HepG2 (cell line): ENCODE results near the gene RHOG. TPM values are rescaled to one million over a fixed set of nuclear protein-coding genes. Genes with fewer than 3 reads are reported as not detected.
A peak's percentile ranks its signal among the peaks of the same experiment; 100 is the strongest.

Experiments
- AGO2 ChIP-seq: fragments of 200-400 bp; formaldehyde crosslinking; optimal IDR thresholded peaks from 2 replicates; pipeline ENCODE3; 2017; ENCODE audit warnings: mild to moderate bottlenecking, low read depth, low read length, moderate library complexity
- ASH2L ChIP-seq: fragments of 300-600, 200-600 bp; sonication (generic); IDR thresholded peaks from 2 replicates; pipeline ENCODE4 v1.7.0; 2017; ENCODE audit warnings: low read depth, mild to moderate bottlenecking, moderate library complexity, mixed read lengths, low read length; ENCODE audit not compliant: insufficient read length
- BORCS8-MEF2B ChIP-seq: sonication (generic); formaldehyde crosslinking; IDR thresholded peaks from 2 replicates; pipeline ENCODE4 v1.8.0; 2022; ENCODE audit warnings: mild to moderate bottlenecking, missing genetic modification reagents
- CENPX ChIP-seq: sonication (generic); formaldehyde crosslinking; IDR thresholded peaks from 2 replicates; pipeline ENCODE4 v1.9.0; 2021; ENCODE audit warnings: mild to moderate bottlenecking, missing genetic modification reagents, moderate library complexity
- FOXC1 ChIP-seq: sonication (generic); formaldehyde crosslinking; IDR thresholded peaks from 2 replicates; pipeline ENCODE4 v1.8.0; 2022; ENCODE audit warnings: mild to moderate bottlenecking, missing genetic modification reagents, borderline replicate concordance
- FOXK2 ChIP-seq: fragments of 450-650 bp; IDR thresholded peaks from 2 replicates; pipeline ENCODE4 v1.6.1; 2016
- GLI4 ChIP-seq: sonication (generic); formaldehyde crosslinking; IDR thresholded peaks from 2 replicates; pipeline ENCODE4 v1.5.1; 2020; ENCODE audit warnings: missing genetic modification reagents, mild to moderate bottlenecking, moderate library complexity, borderline replicate concordance
- HNRNPLL ChIP-seq: fragments of 200-400 bp; formaldehyde crosslinking; IDR thresholded peaks from 2 replicates; pipeline ENCODE4 v1.6.1; 2017; ENCODE audit warnings: mild to moderate bottlenecking, low read depth, low read length; ENCODE audit not compliant: poor library complexity, severe bottlenecking
- IRF2 ChIP-seq: IDR thresholded peaks from 2 replicates; pipeline ENCODE4 v1.6.1; 2018; ENCODE audit warnings: missing genetic modification reagents, missing compliant biosample characterization
- JUND ChIP-seq: sonication (generic); formaldehyde crosslinking; IDR thresholded peaks from 2 replicates; pipeline ENCODE4 v1.8.0; 2022; ENCODE audit warnings: mild to moderate bottlenecking, missing genetic modification reagents
- MATR3 ChIP-seq: sonication (generic); formaldehyde crosslinking; IDR thresholded peaks from 2 replicates; pipeline ENCODE4 v1.4.0; 2020; ENCODE audit warnings: missing genetic modification reagents
- RAD51 ChIP-seq: fragments of 450-650 bp; IDR thresholded peaks from 2 replicates; pipeline ENCODE4 v1.6.1; 2016; ENCODE audit warnings: borderline replicate concordance
- SALL1 ChIP-seq: sonication (generic); formaldehyde crosslinking; IDR thresholded peaks from 2 replicates; pipeline ENCODE4 v1.8.0; 2022; ENCODE audit warnings: mild to moderate bottlenecking, missing genetic modification reagents
- TCF7 ChIP-seq: sonication (generic); IDR thresholded peaks from 2 replicates; pipeline ENCODE4 v1.6.1; 2016; ENCODE audit warnings: antibody characterized with exemption, low read depth
- TFAP4 ChIP-seq: sonication (generic); IDR thresholded peaks from 2 replicates; pipeline ENCODE4 v1.6.1; 2016; ENCODE audit warnings: low read depth, borderline replicate concordance
- TP53 ChIP-seq: sonication (generic); formaldehyde crosslinking; conservative IDR thresholded peaks from 2 replicates; pipeline ENCODE4 v1.4.0; 2020; ENCODE audit warnings: missing genetic modification reagents
- ZEB1 ChIP-seq: IDR thresholded peaks from 2 replicates; pipeline ENCODE4 v1.6.1; 2012; ENCODE audit warnings: mild to moderate bottlenecking, low read depth, inconsistent platforms; ENCODE audit not compliant: insufficient replicate concordance
- ZNF296 ChIP-seq: sonication (generic); formaldehyde crosslinking; conservative IDR thresholded peaks from 2 replicates; pipeline ENCODE4 v1.5.0; 2020; ENCODE audit warnings: mild to moderate bottlenecking, missing genetic modification reagents
- ZNF318 ChIP-seq: sonication (generic); formaldehyde crosslinking; IDR thresholded peaks from 2 replicates; pipeline ENCODE4 v1.4.0; 2020; ENCODE audit warnings: mild to moderate bottlenecking, missing genetic modification reagents
- ZNF550 ChIP-seq: sonication (generic); formaldehyde crosslinking; IDR thresholded peaks from 2 replicates; pipeline ENCODE4 v1.4.0; 2020; ENCODE audit warnings: mild to moderate bottlenecking, missing genetic modification reagents, borderline replicate concordance
- polyA plus RNA-seq, 8 experiments: library from polyadenylated mRNA; depleted of rRNA in 3 of 8; stranded (reverse) in 7 of 8; unstranded in 1 of 8; fragments of >200 nt; fragmentation: Illumina TruSeq in 4 of 8; extraction: Trizol in 4 of 8; gene quantifications; 2 replicates each; pipeline versions ENCODE4 v1.2.1 to v1.2.3, GENCODE V29; 2011 to 2016; ENCODE audit warnings: low read depth in 4 of 8, missing spikeins in 1 of 8, mixed read lengths in 1 of 8; ENCODE audit not compliant: insufficient read depth in 1 of 8
- total RNA-seq, 5 experiments: library from RNA; depleted of rRNA; stranded (reverse); fragments of >200 nt; fragmentation: Illumina TruSeq; extraction: Trizol; gene quantifications; 2 replicates each; pipeline ENCODE4 v1.2.3, GENCODE V29; 2016; ENCODE audit warnings: low read depth in 1 of 5

The RHOG gene
- total and polyA plus RNA-seq, 2 of the 13 experiments (the other 11 are each of a cell fraction or from before 2014, with no cell fraction given), result 7.7 to 23.4 TPM

GRCh38 chr11:3841426-3842350 is 929 bp upstream of the RHOG start (continued):
- TF ChIP-seq GLI4 (CRISPR knock-in tag) (no peak), TP53 (CRISPR knock-in tag) (no peak), ZNF550 (no peak), HNRNPLL (peak; percentile 52), MATR3 (CRISPR knock-in tag) (no peak), RAD51 (no peak), CENPX (CRISPR knock-in tag) (no peak), TCF7 (no peak), TFAP4 (peak; percentile 34; the same call in 1 of the 2 replicates), ZNF318 (CRISPR knock-in tag) (no peak), FOXK2 (no peak), ZEB1 (no peak), BORCS8-MEF2B (CRISPR knock-in tag) (0 out of 2 replicates have a peak, but pooled peaks have one; percentile 22), AGO2 (peak; percentile 72), FOXC1 (CRISPR knock-in tag) (0 out of 2 replicates have a peak, but pooled peaks have one; percentile 40), ZNF296 (CRISPR knock-in tag) (0 out of 2 replicates have a peak, but pooled peaks have one; percentile 38), ASH2L (no peak), JUND (CRISPR knock-in tag) (no peak), IRF2 (CRISPR knock-in tag) (peak; percentile 65), SALL1 (peak; percentile 77)
